Right cardiac atrium (tissue), 5 donors: ENCODE measurements around the gene ADPGK. TPM values are rescaled to one million over a fixed set of nuclear protein-coding genes. Genes with fewer than 3 reads are reported as not detected.

Source experiments
- ATAC-seq, 2 donors: fragments of 200-7000 bp; cut with Tn5 transposase; one replicate each; pipeline versions ENCODE4 v1.8.0 to v1.9.1; 2020; ENCODE audit warnings: moderate library complexity in 2 of 2, mild to moderate bottlenecking in 1 of 2
- DNase-seq, 3 donors: peaks; one replicate each; pipeline ENCODE4 v3.0.0-alpha.2; 2020
- H3K27ac ChIP-seq: one replicate; pipeline ENCODE4 v1.5.1; 2013; ENCODE audit warnings: mild to moderate bottlenecking, low read length, control low read depth, moderate library complexity
- H3K27me3 ChIP-seq: one replicate; pipeline ENCODE4 v1.6.1; 2013; ENCODE audit not compliant: control insufficient read depth, insufficient read depth
- H3K4me1 ChIP-seq: one replicate; pipeline ENCODE4 v1.6.1; 2013; ENCODE audit warnings: low read length; ENCODE audit not compliant: control insufficient read depth, insufficient read depth
- H3K4me3 ChIP-seq: one replicate; pipeline ENCODE4 v1.5.1; 2013; ENCODE audit warnings: low read length, control low read depth
- H3K9me3 ChIP-seq: one replicate; pipeline ENCODE4 v1.6.1; 2013; ENCODE audit warnings: low read length; ENCODE audit not compliant: control insufficient read depth
- WGBS: extraction: QIAGEN DNeasy Blood & Tissue Kit; methylation state at CpG from one replicate; pipeline ENCODE4 v1.1.7; 2013; 5-methylcytosine and 5-hydroxymethylcytosine counted together
- intact Hi-C, 4 donors: fragments of 100-400 bp; cut with DNase I; formaldehyde crosslinking; loops; one replicate each; pipeline versions ENCODE4 v1.11.0 to v1.14.0; 2022 to 2023
- polyA plus RNA-seq: library from polyadenylated mRNA; stranded (reverse); fragments of 200-250 nt; gene quantifications from one replicate; pipeline ENCODE4 v1.2.3, GENCODE V29; 2013
- total RNA-seq, 4 donors: library from RNA; stranded (reverse); fragmentation: NEBNext Ultra II Directional; extraction: Animal tissue kit (Norgen Biotek cat#: 25700); gene quantifications; one replicate each; pipeline ENCODE4 v1.2.1, GENCODE V29; 2021
- donor health status: healthy with polysubstance abuse.
- donor health status: DM: no; HTN: yes; CAD: no.
- donor health status: DM: no; HTN: no; CAD: no.
- donor health status: DM: no; HTN: yes; CAD: no; lungs with severe emphysema.
- donor health status: DM: yes; HTN: yes; CAD: no.

ADPGK gene
- total and polyA plus RNA-seq, 5 donors: 12.6 to 21.7 (median 18.1) TPM

- Histone ChIP-seq H3K4me3 (no peak overlapping the region), H3K27me3 (no peaks in the 10 kb centered on the region), H3K27ac (no peak overlapping the region), H3K4me1 (peaks cover 6% of the 10 kb centered on the region), H3K9me3 (no peaks in the 10 kb centered on the region)
- DNase-seq (no peak), ATAC-seq (no peak)
- 72% methylated on average over 1 of the region's 1 CpG for WGBS
- intact Hi-C loops: no loop called here
Measured at GRCh38 chr15:72787526-72787925, 4.0 kb upstream of the ADPGK start.

GRCh38 chr15:72786676-72787345 is 3.3 kb upstream of the ADPGK start:
- Histone ChIP-seq H3K27ac (no peak overlapping the region), H3K4me1 (peaks cover 7% of the 10 kb centered on the region), H3K4me3 (no peak overlapping the region), H3K9me3 (no peaks in the 10 kb centered on the region), H3K27me3 (no peaks in the 10 kb centered on the region)
- no peak for DNase-seq
- no peak for ATAC-seq
- intact Hi-C loops: no loop called here
- WGBS: 82% methylated on average over 8 of the region's 8 CpGs

DNA sequence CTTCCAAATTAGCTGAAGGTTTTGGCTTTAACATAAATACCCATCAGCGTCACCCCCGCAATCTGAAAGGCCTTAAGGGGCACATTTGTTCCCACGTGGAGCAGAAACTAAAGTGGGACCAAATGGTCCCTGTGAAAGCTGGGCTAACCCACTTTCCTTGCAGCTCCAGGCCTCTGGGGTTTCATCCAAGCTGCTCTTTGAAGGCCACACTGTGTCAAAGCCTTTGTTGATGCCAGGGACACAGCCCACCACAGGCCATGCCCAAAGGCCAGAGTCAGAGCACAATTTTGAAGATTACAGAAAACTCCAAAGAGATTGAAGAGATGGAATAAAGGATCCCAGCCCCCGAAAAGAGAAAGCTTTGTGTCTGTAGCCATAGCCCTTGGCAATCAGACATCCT is 2.7 kb upstream of the ADPGK start:
- intact Hi-C loops: no loop called here
- Histone ChIP-seq H3K4me1 (peaks cover 7% of the 10 kb centered on the region), H3K9me3 (no peaks in the 10 kb centered on the region), H3K4me3 (no peak overlapping the region), H3K27me3 (no peaks in the 10 kb centered on the region), H3K27ac (no peak overlapping the region)
- ATAC-seq (no peak), DNase-seq (no peak)
- 91% methylated on average over 4 of the region's 4 CpGs for WGBS

DNA sequence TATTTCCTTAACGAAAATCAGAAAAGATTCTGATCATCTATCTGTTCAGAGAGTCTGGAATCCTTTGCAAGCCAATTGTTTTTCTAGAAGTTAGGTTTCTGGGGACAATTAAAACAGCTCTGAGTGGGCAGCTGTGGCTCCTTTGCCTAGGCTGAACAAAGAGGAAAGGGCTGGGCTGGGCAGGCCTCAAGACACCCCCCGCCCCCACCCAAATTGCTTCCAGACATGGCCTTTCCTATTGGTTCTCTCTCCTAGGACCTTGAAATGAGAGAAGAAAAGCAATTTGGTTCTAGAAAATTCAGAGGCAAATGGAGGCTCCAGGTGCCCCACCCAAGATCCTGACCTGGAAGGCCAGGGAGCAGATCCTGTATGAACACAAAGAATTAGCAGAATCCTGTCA is 2.3 kb upstream of the ADPGK start:
- no peak for DNase-seq
- no peak overlapping the region for H3K27ac ChIP-seq
- ATAC-seq: no peak
- 90% methylated on average over 2 of the region's 2 CpGs for WGBS
- H3K9me3 ChIP-seq: no peaks in the 10 kb centered on the region
- no peaks in the 10 kb centered on the region for H3K27me3 ChIP-seq
- intact Hi-C loops: no loop called here
- H3K4me1 ChIP-seq: peaks cover 7% of the 10 kb centered on the region
- no peak overlapping the region for H3K4me3 ChIP-seq

DNA sequence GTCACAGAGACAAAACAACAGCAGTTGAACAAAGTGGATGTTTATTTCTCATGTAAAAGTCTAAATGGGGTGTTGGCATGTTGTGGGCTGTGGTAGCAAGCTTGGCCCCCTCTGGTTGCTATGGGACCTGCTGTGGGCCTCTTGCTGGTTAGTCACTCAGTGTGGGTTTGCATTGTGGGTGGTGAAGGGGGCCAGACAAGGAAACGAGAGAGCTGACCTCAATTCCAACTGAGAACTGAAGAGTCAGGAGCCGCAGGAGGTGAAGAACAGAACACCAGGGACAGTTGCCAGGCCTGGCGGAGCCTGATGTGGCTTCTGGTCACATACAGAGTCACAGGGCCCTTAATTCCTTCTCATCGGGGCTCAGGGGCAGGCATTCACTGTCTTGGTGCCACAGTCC is 1.9 kb upstream of the ADPGK start:
- WGBS: 66% methylated on average over 4 of the region's 4 CpGs
- no peak for ATAC-seq
- H3K27ac ChIP-seq: no peak overlapping the region
- H3K27me3 ChIP-seq: no peaks in the 10 kb centered on the region
- DNase-seq: peak in 1 of 3 donors; percentile 49
- intact Hi-C loops: no loop called here
- H3K4me3 ChIP-seq: no peak overlapping the region
- H3K4me1 ChIP-seq: peaks cover 7% of the 10 kb centered on the region
- no peaks in the 10 kb centered on the region for H3K9me3 ChIP-seq

DNA sequence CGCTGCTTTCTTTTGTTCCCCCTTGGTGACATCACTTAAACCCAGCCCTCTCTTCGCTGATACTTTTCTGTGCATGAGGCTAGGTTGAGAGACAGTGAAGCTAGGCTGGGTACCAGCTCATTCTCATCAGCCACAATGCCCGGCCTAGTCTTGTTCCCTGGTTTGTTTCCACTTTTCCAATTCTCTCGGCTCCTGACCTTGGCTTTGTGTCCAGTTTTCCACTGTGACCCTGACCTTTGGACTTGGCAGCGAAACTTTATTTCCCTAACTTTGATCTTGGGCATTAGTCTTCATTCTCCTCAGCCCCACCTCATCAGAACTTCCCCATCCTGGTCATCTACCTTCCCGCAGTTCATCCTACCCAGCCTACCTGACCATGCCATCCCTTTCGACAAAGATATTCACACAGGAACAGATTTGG is 908 bp upstream of the ADPGK start:
- H3K27me3 ChIP-seq: no peaks in the 10 kb centered on the region
- ATAC-seq (no peak), DNase-seq (peak in 1 of 3 donors; percentile 44)
- peaks cover 7% of the 10 kb centered on the region for H3K4me1 ChIP-seq
- H3K27ac ChIP-seq: peak overlapping the region; percentile 92
- intact Hi-C loops: no loop called here
- 45% methylated on average over 7 of the region's 7 CpGs for WGBS
- no peaks in the 10 kb centered on the region for H3K9me3 ChIP-seq
- peak overlapping the region; percentile 53 for H3K4me3 ChIP-seq

DNA sequence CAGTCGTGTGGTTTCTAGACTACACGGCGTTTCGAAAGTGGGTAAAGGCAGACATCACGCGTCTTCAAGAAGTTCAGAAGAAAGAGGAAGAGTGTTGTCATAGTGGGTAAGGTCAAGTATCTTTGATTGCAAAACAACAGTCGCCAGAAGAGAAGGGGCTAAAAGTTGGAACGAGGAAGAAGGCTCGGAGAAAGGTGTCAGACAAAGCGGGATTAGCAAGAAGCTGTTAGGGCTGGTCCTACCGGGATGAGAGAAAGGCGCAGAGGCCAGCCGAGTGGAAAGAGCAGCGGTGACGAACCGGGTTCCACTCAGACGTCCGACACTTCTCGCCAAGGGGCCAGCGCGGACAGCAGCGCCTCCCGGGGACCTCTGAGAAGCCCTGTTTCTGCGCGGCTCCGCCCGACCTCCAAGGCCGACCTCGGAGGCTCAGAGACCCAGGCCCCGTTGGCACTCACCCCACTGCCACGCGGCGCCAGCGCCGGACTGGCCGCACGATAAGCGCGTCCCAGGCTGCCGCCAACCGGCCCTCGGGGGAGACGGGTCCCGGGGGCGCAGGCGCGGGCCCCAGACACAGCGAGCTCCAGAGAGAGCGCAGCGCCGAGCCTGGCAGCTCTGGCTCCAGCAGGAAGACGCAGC is 436 bp downstream of the ADPGK start:
- peaks cover 7% of the 10 kb centered on the region for H3K4me1 ChIP-seq
- WGBS: under 1% methylated on average over 52 of the region's 52 CpGs
- peak overlapping the region; percentile 53 for H3K4me3 ChIP-seq
- peak overlapping the region; percentile 64 for H3K27ac ChIP-seq
- H3K27me3 ChIP-seq: no peaks in the 10 kb centered on the region
- intact Hi-C loops: no loop called here
- peak in 1 of 3 donors; percentile 64 for DNase-seq
- H3K9me3 ChIP-seq: no peaks in the 10 kb centered on the region
- peak in 1 of 2 donors; percentile 2 for ATAC-seq

GRCh38 chr15:72782274-72783003 is 1.1 kb downstream of the ADPGK start:
- intact Hi-C loops: no loop called here
- WGBS: 43% methylated on average over 14 of the region's 14 CpGs
- Histone ChIP-seq H3K9me3 (no peaks in the 10 kb centered on the region), H3K4me1 (peaks cover 7% of the 10 kb centered on the region), H3K4me3 (peak overlapping the region; percentile 53), H3K27ac (peak overlapping the region; percentile 19), H3K27me3 (no peaks in the 10 kb centered on the region)
- ATAC-seq (no peak), DNase-seq (no peak)

GRCh38 chr15:72781631-72782030 is 1.9 kb downstream of the ADPGK start:
- WGBS: 78% methylated on average over 6 of the region's 6 CpGs
- DNase-seq: no peak
- peaks cover 7% of the 10 kb centered on the region for H3K4me1 ChIP-seq
- intact Hi-C loops: no loop called here
- H3K27ac ChIP-seq: no peak overlapping the region
- ATAC-seq: no peak
- H3K27me3 ChIP-seq: no peaks in the 10 kb centered on the region
- H3K9me3 ChIP-seq: no peaks in the 10 kb centered on the region
- no peak overlapping the region for H3K4me3 ChIP-seq

- ATAC-seq (no peak), DNase-seq (no peak)
- intact Hi-C loops: no loop called here
- H3K4me1 ChIP-seq: peaks cover 2% of the 10 kb centered on the region
- no peak overlapping the region for H3K27ac ChIP-seq
- H3K4me3 ChIP-seq: no peak overlapping the region
- 79% methylated on average over 6 of the region's 6 CpGs for WGBS
- H3K9me3 ChIP-seq: no peaks in the 10 kb centered on the region
- H3K27me3 ChIP-seq: no peaks in the 10 kb centered on the region
Measured at GRCh38 chr15:72778796-72779195, 4.8 kb downstream of the ADPGK start.

DNA sequence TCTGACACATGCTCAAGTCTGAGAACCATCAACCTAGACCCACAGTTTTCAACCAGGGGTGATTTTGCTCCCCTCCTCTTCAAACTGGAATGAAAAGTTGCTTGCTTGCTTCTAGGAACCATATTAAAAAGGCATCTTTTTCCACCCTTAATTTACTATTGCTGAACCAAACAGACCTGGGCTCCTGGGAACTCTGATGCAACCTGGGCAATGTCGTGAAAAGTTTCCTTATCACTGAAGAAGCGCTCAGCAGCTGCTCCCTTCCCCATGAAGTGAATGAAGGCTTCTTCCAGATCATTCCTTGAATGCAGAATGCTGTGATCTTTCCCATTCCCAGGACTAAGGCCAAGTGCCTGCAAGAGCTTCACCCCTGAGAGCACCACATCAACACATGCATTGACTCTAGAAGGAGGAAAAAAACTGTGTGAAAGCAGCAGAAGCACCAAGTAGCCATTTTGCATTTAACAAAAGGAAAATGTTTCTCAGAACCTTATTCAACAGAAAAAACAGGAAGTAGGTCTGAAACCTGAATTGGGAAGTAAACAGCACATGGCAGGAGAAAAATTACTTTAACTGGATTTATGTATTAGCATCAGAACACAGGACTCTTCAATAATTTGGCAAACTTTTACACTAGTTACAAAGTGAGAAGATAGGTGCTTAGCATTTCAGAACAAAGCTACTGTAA is 8.7 kb downstream of the ADPGK start:
- no peaks in the 10 kb centered on the region for H3K9me3 ChIP-seq
- no peak overlapping the region for H3K4me3 ChIP-seq
- intact Hi-C loops: no loop called here
- H3K4me1 ChIP-seq: no peaks in the 10 kb centered on the region
- H3K27ac ChIP-seq: no peak overlapping the region
- H3K27me3 ChIP-seq: no peaks in the 10 kb centered on the region
- WGBS: 81% methylated on average over 2 of the region's 2 CpGs
- ATAC-seq: no peak
- DNase-seq: no peak
